Choroid plexus epithelial cell (primary cell): ENCODE data around the gene MLH3.
A peak's percentile ranks its signal among the peaks of the same experiment; 100 is the strongest.

Source experiments
- DNase-seq: peaks from one replicate; pipeline ENCODE4 v3.0.0-alpha.2; 2010; ENCODE audit warnings: low read depth
- H3K4me3 ChIP-seq: 2 replicates; pipeline ENCODE4 v1.5.1; 2011; ENCODE audit warnings: low read depth, mild to moderate bottlenecking, control low read depth, low read length, moderate library complexity
- TF ChIP-seq, protein P1 (sequence below): conservative IDR thresholded peaks from 2 replicates; pipeline ENCODE4 v1.5.1; 2011; ENCODE audit warnings: low read depth, mild to moderate bottlenecking, control low read depth, inconsistent platforms, low read length, moderate library complexity

MLH3 gene

GRCh38 chr14:75050852-75051555 lies at the start of gene MLH3:
MLH3 (minus strand) TSS chr14:75051467; CDS start chr14:75049655, 1,812 bp downstream.
- peak within 1 kb of the TSS; percentile 71 for H3K4me3 ChIP-seq
- TF ChIP-seq, protein P1, sequence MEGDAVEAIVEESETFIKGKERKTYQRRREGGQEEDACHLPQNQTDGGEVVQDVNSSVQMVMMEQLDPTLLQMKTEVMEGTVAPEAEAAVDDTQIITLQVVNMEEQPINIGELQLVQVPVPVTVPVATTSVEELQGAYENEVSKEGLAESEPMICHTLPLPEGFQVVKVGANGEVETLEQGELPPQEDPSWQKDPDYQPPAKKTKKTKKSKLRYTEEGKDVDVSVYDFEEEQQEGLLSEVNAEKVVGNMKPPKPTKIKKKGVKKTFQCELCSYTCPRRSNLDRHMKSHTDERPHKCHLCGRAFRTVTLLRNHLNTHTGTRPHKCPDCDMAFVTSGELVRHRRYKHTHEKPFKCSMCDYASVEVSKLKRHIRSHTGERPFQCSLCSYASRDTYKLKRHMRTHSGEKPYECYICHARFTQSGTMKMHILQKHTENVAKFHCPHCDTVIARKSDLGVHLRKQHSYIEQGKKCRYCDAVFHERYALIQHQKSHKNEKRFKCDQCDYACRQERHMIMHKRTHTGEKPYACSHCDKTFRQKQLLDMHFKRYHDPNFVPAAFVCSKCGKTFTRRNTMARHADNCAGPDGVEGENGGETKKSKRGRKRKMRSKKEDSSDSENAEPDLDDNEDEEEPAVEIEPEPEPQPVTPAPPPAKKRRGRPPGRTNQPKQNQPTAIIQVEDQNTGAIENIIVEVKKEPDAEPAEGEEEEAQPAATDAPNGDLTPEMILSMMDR: no peak
- DNase-seq: peak; percentile 80

DNA sequence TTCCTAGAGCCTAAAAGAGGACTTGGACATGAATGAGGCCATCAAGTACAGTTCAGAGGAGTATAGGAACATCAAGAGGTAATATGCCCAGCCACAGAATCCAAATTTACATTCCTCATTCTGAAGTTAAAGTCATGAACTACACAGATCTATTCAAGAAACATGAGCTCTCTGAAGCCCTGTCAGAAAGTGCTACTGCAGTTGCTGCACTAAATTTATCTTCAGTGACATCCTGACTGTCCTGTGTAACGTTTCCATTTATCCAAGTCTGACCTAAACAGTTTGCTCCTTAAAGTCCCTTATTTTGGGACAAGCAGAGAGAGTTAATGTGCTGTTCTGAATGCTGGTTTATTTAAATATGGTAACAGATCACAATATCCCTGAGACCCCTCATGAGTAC lies 47.4 kb upstream of the MLH3 start:
- no peak for DNase-seq
- TF ChIP-seq, protein P1: no peak

DNA sequence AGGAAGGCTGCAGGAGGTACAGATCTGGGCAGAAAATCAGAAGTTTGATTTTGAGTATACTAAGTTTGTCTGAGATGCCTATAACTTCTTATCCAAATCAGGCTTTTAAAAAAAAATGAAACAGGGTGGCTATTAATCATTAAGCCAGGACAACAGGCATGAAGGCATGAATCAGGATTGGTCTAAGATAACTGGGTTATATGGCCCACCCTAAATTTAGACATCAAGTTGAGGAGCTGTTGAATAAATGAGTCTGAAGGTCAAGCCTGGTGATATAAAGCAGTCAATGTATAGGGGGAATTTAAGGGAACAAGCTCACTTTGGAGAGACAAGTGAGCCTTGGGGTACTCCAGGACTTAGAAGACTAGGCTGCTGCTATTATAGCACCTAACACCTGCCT lies 46.9 kb upstream of the MLH3 start:
- no peak overlapping the region for H3K4me3 ChIP-seq
- DNase-seq: no peak
- TF ChIP-seq, protein P1: no peak

More for the DNA sequence above, 47.4 kb upstream of the MLH3 start:
- H3K4me3 ChIP-seq: no peak overlapping the region

GRCh38 chr14:75096959-75097358 lies 45.7 kb upstream of the MLH3 start:
- no peak overlapping the region for H3K4me3 ChIP-seq
- TF ChIP-seq, protein P1: no peak
- no peak for DNase-seq

DNA sequence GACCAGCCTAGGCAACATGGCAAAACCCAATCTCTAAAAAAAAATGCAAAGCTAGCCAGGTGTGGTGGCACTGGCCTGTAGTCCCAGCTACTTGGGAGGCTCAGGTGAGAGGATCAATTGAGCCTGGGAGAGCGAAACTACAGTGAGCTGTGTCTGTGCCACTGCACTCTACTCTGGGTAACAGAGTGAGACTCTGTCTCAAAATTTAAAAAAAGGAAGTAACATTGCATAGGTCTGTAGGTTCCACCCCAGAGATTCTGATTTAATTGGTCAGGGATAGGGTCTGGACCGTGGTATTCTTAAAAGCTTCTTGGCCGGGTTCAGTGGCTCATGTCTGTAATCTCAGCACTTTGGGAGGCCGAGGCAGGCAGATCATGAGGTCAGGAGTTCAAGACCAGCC lies 44.4 kb upstream of the MLH3 start:
- no peak for DNase-seq
- TF ChIP-seq, protein P1: no peak
- no peak overlapping the region for H3K4me3 ChIP-seq

DNA sequence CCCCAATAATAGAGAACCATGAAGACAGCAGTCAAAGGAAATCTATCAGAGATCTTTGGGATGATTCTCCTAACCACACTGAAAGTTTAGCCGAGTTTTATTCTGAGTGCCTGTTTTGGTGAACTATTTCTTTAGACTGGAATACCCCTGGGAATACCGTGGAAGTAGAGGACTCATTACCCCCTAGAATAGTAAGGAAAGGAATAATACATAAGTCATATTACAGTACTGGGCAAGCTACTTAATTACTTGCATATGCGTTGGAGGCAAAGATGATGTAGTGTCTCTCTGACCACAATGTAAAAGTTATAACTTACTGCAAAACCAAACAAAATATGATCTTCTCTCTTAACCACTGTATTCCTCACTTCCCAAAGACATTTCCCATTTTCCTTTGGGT lies 43.6 kb upstream of the MLH3 start:
- DNase-seq: no peak
- TF ChIP-seq, protein P1: no peak
- H3K4me3 ChIP-seq: no peak overlapping the region

GRCh38 chr14:75092698-75093097 lies 41.4 kb upstream of the MLH3 start:
- no peak for DNase-seq
- H3K4me3 ChIP-seq: no peak overlapping the region
- TF ChIP-seq, protein P1: no peak
